HepG2 (cell line): Measurements from ENCODE around the gene EMILIN1. TPM values are rescaled to one million over a fixed set of nuclear protein-coding genes. Genes with fewer than 3 reads are reported as not detected.

Source experiments
- GFI1 ChIP-seq: sonication (generic); formaldehyde crosslinking; IDR thresholded peaks from 2 replicates; pipeline ENCODE4 v1.5.0; 2020; ENCODE audit warnings: missing genetic modification reagents, mild to moderate bottlenecking, borderline replicate concordance
- KDM3A ChIP-seq: IDR thresholded peaks from 2 replicates; pipeline ENCODE4 v1.6.1; 2018; ENCODE audit warnings: low read depth, missing compliant biosample characterization
- KMT2A ChIP-seq: sonication (generic); formaldehyde crosslinking; IDR thresholded peaks from 2 replicates; pipeline ENCODE4 v1.4.0; 2020; ENCODE audit warnings: missing genetic modification reagents
- MED1 ChIP-seq: sonication (generic); formaldehyde crosslinking; IDR thresholded peaks from 2 replicates; pipeline ENCODE4 v1.4.0; 2020; ENCODE audit warnings: missing genetic modification reagents
- MIER3 ChIP-seq: IDR thresholded peaks from 2 replicates; pipeline ENCODE4 v1.6.1; 2016; ENCODE audit warnings: missing compliant biosample characterization, borderline replicate concordance
- NCOA5 ChIP-seq: sonication (generic); formaldehyde crosslinking; IDR thresholded peaks from 2 replicates; pipeline ENCODE4 v1.4.0; 2020; ENCODE audit warnings: missing genetic modification reagents
- RBAK ChIP-seq: sonication (generic); formaldehyde crosslinking; IDR thresholded peaks from 2 replicates; pipeline ENCODE4 v1.5.1; 2020; ENCODE audit warnings: mild to moderate bottlenecking, missing genetic modification reagents
- TOE1 ChIP-seq: sonication (generic); formaldehyde crosslinking; IDR thresholded peaks from 2 replicates; pipeline ENCODE4 v1.4.0; 2020; ENCODE audit warnings: mild to moderate bottlenecking, missing genetic modification reagents
- YEATS2 ChIP-seq: sonication (generic); formaldehyde crosslinking; IDR thresholded peaks from 2 replicates; pipeline ENCODE4 v1.4.0; 2020; ENCODE audit warnings: missing genetic modification reagents, borderline replicate concordance
- ZFP90 ChIP-seq: sonication (generic); formaldehyde crosslinking; IDR thresholded peaks from 2 replicates; pipeline ENCODE4 v1.8.0; 2022; ENCODE audit warnings: missing genetic modification reagents, mild to moderate bottlenecking, inconsistent platforms, borderline replicate concordance
- ZNF317 ChIP-seq: sonication (generic); formaldehyde crosslinking; IDR thresholded peaks from 2 replicates; pipeline ENCODE4 v1.5.0; 2020; ENCODE audit warnings: mild to moderate bottlenecking, missing genetic modification reagents
- ZNF441 ChIP-seq: sonication (generic); formaldehyde crosslinking; IDR thresholded peaks from 2 replicates; pipeline ENCODE4 v1.7.0; 2021; ENCODE audit warnings: missing genetic modification reagents, borderline replicate concordance
- ZNF543 ChIP-seq: sonication (generic); formaldehyde crosslinking; IDR thresholded peaks from 2 replicates; pipeline ENCODE4 v1.4.0; 2020; ENCODE audit warnings: mild to moderate bottlenecking, missing genetic modification reagents
- ZNF747 ChIP-seq: sonication (generic); formaldehyde crosslinking; IDR thresholded peaks from 2 replicates; pipeline ENCODE4 v1.8.1; 2023; ENCODE audit warnings: missing genetic modification reagents, mild to moderate bottlenecking, borderline replicate concordance
- ZSCAN30 ChIP-seq: sonication (generic); formaldehyde crosslinking; IDR thresholded peaks from 2 replicates; pipeline ENCODE4 v1.5.0; 2020; ENCODE audit warnings: mild to moderate bottlenecking, missing genetic modification reagents
- polyA plus RNA-seq, 8 experiments: library from polyadenylated mRNA; depleted of rRNA in 3 of 8; stranded (reverse) in 7 of 8; unstranded in 1 of 8; fragments of >200 nt; fragmentation: Illumina TruSeq in 4 of 8; extraction: Trizol in 4 of 8; gene quantifications; 2 replicates each; pipeline versions ENCODE4 v1.2.1 to v1.2.3, GENCODE V29; 2011 to 2016; ENCODE audit warnings: low read depth in 4 of 8, missing spikeins in 1 of 8, mixed read lengths in 1 of 8; ENCODE audit not compliant: insufficient read depth in 1 of 8
- total RNA-seq, 5 experiments: library from RNA; depleted of rRNA; stranded (reverse); fragments of >200 nt; fragmentation: Illumina TruSeq; extraction: Trizol; gene quantifications; 2 replicates each; pipeline ENCODE4 v1.2.3, GENCODE V29; 2016; ENCODE audit warnings: low read depth in 1 of 5
- TF ChIP-seq, protein P1 (sequence below): sonication (generic); formaldehyde crosslinking; IDR thresholded peaks from 2 replicates; pipeline ENCODE4 v1.4.0; 2020; ENCODE audit warnings: missing genetic modification reagents; ENCODE audit errors: not compliant biosample characterization
- TF ChIP-seq, protein P2 (sequence below): sonication (generic); formaldehyde crosslinking; IDR thresholded peaks from 2 replicates; pipeline ENCODE4 v1.4.0; 2020; ENCODE audit warnings: low read depth, mild to moderate bottlenecking, missing genetic modification reagents
- TF ChIP-seq, protein P3 (sequence below): IDR thresholded peaks from 2 replicates; pipeline ENCODE4 v1.6.1; 2018; ENCODE audit warnings: missing genetic modification reagents
- TF ChIP-seq, protein P4 (sequence below): sonication (generic); formaldehyde crosslinking; IDR thresholded peaks from 2 replicates; pipeline ENCODE4 v1.5.1; 2020; ENCODE audit warnings: mild to moderate bottlenecking, missing genetic modification reagents, moderate library complexity
- TF ChIP-seq, protein P5 (sequence below): sonication (generic); formaldehyde crosslinking; IDR thresholded peaks from 2 replicates; pipeline ENCODE4 v1.4.0; 2020; ENCODE audit warnings: mild to moderate bottlenecking, low read depth, missing genetic modification reagents

Gene EMILIN1
- total and polyA plus RNA-seq, 2 of the 13 experiments (the other 11 are each of a cell fraction or from before 2014, with no cell fraction given) = 8.1 to 9.7 TPM

DNA sequence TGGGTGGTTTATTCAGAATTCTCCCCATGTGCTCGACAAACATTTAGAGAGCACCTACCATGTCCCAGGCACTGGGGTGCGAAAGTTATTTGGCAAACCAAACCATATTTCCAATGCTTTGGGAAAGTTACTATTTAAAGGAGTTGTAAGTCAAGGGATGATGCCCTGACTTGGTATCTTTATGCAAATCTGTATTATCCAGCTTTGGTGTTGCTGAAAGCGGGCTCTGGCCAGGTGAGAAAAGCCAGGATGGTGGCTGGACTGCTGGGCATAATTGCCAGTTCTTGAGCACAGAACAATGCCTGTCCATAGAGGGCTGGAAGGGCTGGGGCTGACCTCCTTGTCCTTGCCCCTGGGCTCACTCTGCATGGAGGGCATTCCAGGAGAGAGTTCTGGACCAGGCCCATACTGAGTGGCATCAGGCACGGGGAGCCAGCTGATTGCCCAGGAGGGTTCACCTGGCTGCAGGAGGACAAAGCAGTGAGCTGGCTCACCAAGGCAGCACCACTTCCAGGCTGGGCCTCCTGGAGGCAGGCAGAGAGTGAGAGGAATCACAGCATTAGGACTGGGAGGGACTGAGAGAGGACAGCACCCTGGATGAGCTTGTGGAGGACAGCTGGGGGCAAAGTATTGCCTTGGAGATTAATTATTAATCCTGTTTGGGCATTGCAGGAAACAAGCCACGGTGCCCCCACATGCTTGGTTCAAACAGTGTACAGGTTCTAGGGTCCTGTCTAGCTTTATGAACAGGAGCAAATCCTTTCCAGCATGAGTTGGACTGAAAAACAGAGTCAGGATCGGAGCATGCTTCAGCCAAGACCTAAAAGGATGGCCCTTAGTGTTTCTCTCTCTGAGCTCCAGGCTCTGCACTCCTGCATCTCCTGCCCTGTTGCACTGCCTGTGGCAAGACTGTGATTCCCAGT is 15.3 kb downstream of the EMILIN1 start (continued):
- TF ChIP-seq, protein P1, sequence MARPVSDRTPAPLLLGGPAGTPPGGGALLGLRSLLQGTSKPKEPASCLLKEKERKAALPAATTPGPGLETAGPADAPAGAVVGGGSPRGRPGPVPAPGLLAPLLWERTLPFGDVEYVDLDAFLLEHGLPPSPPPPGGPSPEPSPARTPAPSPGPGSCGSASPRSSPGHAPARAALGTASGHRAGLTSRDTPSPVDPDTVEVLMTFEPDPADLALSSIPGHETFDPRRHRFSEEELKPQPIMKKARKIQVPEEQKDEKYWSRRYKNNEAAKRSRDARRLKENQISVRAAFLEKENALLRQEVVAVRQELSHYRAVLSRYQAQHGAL = no peak
- TF ChIP-seq ZSCAN30 (no peak), KDM3A (CRISPR knock-in tag) (0 out of 2 replicates have a peak, but pooled peaks have one; percentile 14), ZNF747 (CRISPR knock-in tag) (0 out of 2 replicates have a peak, but pooled peaks have one; percentile 53), RBAK (CRISPR knock-in tag) (no peak), KMT2A (CRISPR knock-in tag) (peak; percentile 36; the same call in 1 of the 2 replicates), MED1 (peak; percentile 96), MIER3 (CRISPR knock-in tag) (peak; percentile 29; the same call in 1 of the 2 replicates), GFI1 (CRISPR knock-in tag) (peak; percentile 94), TOE1 (CRISPR knock-in tag) (peak; percentile 75; the same call in 1 of the 2 replicates), NCOA5 (CRISPR knock-in tag) (no peak), ZNF441 (CRISPR knock-in tag) (peak; percentile 88; the same call in 1 of the 2 replicates), ZFP90 (CRISPR knock-in tag) (peak; percentile 44; the same call in 1 of the 2 replicates), YEATS2 (CRISPR knock-in tag) (peak; percentile 69), ZNF317 (peak; percentile 37; the same call in 1 of the 2 replicates), ZNF543 (CRISPR knock-in tag) (peak; percentile 32; the same call in 1 of the 2 replicates)
- TF ChIP-seq, protein P2, sequence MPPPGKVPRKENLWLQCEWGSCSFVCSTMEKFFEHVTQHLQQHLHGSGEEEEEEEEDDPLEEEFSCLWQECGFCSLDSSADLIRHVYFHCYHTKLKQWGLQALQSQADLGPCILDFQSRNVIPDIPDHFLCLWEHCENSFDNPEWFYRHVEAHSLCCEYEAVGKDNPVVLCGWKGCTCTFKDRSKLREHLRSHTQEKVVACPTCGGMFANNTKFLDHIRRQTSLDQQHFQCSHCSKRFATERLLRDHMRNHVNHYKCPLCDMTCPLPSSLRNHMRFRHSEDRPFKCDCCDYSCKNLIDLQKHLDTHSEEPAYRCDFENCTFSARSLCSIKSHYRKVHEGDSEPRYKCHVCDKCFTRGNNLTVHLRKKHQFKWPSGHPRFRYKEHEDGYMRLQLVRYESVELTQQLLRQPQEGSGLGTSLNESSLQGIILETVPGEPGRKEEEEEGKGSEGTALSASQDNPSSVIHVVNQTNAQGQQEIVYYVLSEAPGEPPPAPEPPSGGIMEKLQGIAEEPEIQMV (CRISPR knock-in tag) = peak; percentile 78
- TF ChIP-seq, protein P3, sequence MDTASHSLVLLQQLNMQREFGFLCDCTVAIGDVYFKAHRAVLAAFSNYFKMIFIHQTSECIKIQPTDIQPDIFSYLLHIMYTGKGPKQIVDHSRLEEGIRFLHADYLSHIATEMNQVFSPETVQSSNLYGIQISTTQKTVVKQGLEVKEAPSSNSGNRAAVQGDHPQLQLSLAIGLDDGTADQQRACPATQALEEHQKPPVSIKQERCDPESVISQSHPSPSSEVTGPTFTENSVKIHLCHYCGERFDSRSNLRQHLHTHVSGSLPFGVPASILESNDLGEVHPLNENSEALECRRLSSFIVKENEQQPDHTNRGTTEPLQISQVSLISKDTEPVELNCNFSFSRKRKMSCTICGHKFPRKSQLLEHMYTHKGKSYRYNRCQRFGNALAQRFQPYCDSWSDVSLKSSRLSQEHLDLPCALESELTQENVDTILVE (CRISPR knock-in tag) = peak; percentile 60; the same call in 1 of the 2 replicates
- TF ChIP-seq, protein P4, sequence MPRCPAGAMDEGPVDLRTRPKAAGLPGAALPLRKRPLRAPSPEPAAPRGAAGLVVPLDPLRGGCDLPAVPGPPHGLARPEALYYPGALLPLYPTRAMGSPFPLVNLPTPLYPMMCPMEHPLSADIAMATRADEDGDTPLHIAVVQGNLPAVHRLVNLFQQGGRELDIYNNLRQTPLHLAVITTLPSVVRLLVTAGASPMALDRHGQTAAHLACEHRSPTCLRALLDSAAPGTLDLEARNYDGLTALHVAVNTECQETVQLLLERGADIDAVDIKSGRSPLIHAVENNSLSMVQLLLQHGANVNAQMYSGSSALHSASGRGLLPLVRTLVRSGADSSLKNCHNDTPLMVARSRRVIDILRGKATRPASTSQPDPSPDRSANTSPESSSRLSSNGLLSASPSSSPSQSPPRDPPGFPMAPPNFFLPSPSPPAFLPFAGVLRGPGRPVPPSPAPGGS (CRISPR knock-in tag) = peak; percentile 82; the same call in 1 of the 2 replicates
- TF ChIP-seq, protein P5, sequence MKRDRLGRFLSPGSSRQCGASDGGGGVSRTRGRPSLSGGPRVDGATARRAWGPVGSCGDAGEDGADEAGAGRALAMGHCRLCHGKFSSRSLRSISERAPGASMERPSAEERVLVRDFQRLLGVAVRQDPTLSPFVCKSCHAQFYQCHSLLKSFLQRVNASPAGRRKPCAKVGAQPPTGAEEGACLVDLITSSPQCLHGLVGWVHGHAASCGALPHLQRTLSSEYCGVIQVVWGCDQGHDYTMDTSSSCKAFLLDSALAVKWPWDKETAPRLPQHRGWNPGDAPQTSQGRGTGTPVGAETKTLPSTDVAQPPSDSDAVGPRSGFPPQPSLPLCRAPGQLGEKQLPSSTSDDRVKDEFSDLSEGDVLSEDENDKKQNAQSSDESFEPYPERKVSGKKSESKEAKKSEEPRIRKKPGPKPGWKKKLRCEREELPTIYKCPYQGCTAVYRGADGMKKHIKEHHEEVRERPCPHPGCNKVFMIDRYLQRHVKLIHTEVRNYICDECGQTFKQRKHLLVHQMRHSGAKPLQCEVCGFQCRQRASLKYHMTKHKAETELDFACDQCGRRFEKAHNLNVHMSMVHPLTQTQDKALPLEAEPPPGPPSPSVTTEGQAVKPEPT (CRISPR knock-in tag) = peak; percentile 39; the same call in 1 of the 2 replicates
